HT-29 (cell line): ENCODE data around the gene ZNF688. TPM values are rescaled to one million over a fixed set of nuclear protein-coding genes. Genes with fewer than 3 reads are reported as not detected.
"Not testable (repeated sequence)": the region's sequence is repeated elsewhere in the genome, so short reads cannot be mapped to it uniquely, and the experiment has no call there.

Experiments used
- DNase-seq: peaks from one replicate; pipeline ENCODE4 v3.0.0-alpha.2; 2015; ENCODE audit warnings: low spot score
- total RNA-seq: library from RNA; depleted of rRNA; stranded (reverse); fragments of >200 nt; shearing (Covaris generic); gene quantifications from 2 replicates; pipeline ENCODE4 v1.2.3, GENCODE V29; 2014

Gene ZNF688
- total RNA-seq, 1 experiment from 2014 or later = 7.5 TPM

DNA sequence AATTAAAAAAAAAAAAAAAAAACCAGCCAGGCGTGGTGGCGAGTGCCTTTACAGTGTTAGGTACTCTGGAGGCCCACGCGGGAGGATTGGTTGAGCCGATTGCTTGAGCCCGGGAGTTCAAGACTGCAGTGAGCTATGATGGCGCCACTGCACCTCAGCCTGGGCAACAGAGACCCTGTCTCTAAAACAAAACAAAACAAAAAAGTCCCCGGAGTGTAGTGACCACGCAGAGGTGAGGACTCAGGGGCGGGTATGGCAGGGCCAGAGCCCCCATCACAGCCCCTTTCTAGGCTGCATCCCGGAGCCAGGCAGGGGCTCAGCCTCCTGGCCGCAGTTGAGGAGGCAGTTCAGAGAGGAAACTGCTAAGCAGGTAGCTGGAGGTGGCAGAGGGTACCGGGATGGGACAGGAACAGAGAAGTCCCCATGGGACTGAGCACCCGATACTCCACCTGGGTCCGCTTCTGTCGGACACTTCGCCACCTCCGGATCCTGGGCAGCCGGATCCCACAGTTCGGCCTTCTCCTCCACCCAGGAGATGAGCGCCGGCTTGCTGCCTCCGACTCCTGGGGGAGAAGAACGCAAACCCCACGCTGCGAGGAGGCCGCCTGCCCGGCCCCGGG is 37.7 kb downstream of the ZNF688 start:
- no peak for DNase-seq

DNA sequence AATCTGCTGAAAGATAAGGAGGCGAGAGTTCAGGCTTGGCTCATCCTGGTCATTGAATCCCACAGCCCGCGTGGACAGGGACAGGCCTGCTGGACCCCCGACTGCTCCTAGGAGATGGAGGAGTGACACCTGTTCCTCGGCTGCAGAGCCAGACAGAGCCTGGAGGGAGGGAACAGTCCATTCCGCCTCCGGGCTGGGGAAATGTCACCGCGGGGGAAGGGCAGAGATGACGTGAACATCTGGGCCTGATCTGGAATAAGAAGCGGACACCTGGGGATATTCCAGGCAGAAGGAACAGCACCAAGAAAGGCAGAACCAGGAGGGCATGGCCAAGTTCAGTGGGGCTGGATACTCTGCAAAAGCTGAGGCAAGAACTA is 38.4 kb downstream of the ZNF688 start:
- no peak for DNase-seq

DNA sequence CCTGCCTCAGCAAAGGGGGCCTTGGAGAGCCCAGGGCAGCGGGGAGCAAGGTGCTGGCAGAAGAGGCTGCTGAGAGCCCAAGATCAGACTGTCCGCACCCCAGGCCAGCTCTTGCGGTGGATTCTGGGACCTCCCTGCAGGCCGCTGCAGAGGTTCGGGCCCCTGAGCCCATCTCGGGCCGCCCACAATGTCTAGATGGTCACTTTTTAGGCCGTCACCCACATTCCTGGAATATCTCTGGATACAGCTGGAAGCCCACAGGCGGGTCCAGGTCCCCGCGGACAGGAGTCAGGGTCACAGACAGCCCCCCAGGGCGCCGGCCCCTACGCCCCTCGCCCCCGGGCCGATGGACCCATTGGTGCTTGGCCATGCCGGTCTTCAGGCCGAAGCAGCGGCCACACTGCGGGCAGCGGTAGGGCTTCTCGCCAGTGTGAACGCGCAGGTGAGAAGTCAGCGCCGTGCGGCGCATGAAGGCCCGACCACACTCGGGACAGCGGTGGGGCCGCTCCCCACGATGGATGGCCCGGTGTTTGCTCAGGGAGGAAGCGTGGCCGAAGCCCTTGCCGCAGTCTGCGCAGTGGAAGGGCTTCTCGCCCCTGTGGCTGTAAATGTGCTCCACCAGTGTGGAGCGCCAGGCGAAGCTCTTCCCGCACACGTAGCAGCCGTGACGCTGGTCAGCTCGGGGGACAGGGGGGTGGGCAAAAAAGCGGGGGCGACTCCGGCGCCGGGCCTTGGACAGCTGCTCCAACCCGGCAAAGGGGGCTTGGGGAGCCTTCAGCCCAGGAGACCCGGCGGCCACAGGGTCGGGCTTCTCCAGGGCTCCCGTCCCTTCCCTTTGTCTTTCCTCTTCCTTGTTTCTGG is 39.0 kb downstream of the ZNF688 start:
- no peak for DNase-seq

DNA sequence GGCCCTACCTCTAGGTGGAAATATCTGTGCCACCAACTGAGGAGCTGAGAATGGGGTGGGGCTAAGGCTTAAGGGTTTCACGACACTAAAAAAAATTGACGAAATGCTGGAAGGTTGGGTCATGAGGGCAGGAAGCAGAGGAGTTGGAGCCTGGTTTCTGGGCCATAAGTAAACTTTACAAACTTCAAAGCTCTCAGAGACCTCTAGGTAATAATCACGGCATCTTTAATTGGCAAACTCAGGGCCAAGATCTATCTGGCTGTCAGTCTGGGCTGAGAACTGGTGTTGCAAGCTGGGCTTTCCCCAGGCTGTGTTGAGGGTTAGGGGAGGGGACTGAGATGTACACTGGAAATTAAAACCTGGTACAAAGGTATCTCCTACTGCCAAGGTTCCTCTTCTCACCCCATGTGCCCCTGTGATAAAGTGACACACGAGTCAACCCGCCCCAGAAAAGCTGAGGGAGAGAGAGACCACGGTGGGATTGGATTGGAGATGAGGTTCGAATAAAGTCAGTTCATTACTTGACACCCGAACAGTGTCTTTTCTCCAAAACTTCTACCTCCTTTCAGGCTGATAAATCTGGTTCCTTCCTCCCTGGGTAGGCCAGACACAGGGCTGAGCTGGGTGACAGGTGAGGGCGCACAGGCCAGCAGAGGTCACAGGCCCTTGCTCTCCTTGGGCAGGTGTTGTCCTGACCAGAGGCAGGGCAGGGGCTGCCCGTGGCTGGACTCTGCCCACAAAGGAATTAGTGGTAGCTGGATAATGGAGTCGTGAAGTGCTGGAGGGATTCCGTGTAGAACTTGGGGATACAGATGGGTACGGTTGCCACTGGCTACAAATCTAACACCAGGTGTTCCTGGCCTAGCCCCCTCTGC is 41.1 kb downstream of the ZNF688 start:
- DNase-seq = no peak

DNA sequence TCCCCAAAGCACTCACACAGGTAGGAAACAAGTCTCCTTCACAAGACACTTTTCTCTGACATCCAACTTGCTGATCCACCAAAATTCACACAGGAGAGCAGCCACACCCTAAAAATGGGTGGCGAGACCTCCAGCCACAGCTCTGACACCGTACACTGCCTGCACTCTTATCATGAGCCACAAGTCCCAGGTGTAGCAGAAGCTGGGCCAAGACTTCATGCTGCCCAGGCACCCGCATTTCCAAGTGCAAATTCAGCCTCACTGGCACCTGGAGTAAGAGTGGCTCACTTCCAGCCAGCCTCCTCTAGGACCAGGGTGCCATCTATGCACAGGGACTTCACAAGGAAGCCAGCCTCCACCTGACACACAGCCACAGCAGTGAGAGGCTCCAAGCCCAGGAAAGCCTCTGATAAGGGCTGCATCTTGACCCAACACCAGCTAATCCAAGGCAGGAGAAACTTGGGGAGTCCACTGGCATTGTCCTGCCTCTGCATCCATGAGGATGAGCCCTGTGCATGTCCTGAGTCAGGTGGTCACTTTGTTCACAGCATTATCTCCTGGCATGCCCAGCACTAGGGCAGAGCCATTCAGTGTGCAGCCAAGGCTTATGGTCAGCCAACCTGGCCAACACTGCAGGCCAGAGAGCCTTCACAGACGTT is 42.6 kb downstream of the ZNF688 start:
- no peak for DNase-seq

DNA sequence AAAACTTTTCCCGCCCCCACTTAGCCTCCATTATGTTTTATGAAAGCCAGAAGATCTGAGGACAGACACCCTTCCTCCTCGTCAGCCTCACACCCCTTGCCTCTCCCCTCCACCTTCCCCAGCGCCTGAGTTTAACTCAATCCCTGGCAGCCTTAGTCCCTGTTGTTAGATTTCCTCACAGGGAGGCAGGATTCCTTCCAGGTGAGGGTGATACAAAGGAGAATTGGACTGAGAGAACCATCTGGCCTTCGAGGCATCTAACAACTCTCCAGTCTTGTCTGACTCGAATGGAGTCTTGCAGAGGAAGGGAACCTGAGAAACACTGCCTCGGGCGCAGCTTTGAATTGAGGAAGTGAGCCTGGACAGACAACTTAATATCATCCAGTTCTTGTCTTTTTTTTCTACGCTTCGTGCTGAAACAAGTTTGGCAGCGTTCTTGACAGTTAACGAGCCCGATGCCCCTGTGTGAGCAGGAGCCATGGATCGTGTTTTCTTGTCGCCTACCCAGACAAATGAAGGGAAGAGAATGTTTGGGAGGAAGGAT is 43.8 kb downstream of the ZNF688 start:
- DNase-seq = peak; percentile 67

DNA sequence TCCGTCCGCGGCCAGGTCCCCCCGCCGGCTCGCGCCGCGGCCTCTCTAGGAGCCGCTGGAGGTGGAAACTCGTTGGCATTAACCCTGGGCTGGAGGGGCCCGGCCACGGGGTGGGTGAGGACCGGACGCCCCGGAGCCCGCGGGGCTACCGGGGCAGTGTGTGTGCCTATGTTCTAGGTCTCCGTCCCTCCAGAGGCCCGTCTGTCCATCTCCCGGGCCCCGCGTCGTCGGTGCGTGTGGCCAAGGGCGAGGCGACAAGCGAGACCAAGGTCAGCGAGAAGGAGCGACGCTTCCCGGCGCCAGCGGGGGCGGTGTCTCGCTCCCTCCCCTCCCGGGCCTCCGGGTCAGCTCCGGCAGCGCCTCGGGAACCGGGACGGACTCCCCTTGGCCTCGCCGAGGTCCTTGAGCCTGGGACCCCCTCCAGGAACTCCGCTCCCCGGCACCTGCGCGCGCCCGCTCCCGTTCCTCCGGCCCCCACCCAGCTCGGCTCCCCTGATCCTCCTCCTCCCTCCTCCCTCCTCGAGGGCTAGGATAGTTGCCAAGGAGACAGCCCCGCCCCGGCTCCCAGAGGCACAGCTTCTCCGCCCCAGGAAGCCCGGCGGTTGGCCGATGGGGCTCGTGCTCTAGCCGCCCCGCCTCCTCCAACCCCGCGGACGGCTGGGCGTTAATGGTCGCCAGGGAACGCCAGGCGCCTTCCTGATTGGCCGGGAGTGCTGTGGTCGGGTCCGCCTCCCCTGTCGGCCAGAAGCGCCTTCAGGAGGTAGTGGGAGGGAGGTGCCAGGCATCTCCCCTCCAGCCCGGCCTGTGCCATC is 44.5 kb downstream of the ZNF688 start:
- DNase-seq = peak; percentile 99

DNA sequence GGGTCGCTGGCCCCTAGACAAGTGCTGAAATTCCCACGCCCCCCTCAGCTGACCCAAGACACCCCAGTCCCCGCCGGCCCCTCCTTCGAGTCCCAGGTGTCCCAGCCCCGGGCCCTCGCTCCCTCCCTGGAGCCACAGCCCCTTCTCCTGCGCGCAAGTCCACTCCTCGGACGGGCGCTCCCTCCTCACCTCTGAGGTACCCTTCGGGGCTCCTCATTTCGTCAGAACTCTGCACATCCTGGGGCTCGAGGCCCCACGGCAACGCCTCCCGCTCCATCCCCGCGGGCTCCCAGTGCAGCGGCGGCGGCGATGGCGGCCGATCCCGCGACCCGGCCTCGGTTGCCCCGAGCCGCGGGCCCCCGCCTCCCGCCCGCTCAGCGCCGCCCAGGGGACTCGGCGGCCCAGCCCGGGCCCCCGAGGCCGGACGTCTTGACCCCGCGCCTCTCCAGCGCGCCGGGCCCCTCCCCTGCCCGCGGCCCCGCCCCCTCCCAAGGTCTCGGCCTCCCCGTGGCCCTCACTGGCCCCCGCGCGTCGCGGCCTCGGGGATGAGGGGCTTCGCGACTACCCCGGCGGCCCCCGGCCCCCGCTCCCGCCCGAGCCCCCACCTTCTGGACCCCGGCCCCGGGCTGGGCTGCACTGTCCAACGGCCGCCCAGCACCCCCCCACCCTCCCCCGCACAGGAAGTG is 45.2 kb downstream of the ZNF688 start, which contains the start of gene ZNF768:
Gene ZNF768 (minus strand): TSS at position 430 of the 686 bp plus-strand sequence. CDS start 153 bp downstream, at position 277.
- DNase-seq = no peak

DNA sequence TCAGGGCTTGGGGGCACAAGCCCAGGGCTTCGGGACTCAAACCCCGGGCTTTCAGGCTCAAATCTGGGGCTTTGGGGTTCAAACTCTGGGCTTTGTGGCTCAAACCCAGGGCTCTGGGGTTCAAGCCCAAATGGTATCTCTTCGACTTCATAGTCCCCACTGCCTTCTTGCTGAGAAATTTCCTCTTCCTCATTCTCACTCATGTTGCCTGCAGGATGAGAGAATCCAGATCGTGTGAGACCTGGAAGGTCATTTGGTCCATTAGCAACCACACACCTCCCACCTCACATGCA is 45.7 kb downstream of the ZNF688 start:
- DNase-seq = no peak

DNA sequence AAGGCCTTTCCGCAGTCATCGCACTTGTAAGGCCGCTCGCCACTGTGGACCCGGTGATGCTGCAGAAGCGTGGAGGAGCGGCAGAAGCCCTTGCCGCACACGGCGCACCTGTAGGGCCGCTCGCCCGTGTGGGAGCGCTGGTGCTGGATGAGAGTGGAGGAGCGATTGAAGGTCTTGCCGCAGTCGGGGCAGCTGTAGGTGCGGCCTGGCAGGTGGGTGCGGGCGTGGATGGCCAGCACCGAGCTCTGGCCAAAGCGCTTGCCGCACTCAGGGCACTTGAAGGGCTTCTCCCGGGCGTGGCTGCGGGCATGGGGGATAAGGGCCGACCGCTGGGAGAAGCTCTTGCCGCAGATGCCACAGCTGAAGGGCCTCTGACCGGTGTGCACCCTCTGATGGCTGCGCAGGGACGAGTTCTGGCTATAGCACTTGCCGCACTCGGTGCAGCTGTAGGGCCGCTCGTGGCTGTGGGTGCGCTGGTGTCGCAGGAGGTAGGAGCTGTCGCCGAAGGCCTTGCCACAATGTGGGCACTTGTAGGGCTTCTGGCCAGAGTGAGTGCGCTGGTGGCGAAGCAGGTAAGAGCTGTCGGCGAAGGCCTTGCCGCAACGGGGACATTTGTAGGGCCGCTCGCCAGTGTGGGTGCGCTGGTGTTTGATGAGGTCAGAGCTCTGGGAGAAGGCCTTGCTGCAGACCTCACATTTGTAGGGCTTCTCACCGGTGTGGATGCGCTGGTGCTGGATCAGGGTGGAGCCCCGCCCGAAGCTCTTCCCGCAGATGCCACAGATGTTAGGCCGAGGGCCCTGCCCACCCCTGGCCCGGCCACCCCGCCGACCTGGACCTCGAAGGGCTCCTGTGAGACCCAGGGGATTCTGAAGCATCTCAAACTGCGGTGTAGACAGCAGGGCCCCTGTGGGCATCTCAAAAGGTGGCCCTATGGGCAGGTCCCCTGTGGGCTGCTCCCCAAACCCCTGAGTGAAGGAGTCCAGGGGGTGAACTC is 46.6 kb downstream of the ZNF688 start:
- DNase-seq = no peak

DNA sequence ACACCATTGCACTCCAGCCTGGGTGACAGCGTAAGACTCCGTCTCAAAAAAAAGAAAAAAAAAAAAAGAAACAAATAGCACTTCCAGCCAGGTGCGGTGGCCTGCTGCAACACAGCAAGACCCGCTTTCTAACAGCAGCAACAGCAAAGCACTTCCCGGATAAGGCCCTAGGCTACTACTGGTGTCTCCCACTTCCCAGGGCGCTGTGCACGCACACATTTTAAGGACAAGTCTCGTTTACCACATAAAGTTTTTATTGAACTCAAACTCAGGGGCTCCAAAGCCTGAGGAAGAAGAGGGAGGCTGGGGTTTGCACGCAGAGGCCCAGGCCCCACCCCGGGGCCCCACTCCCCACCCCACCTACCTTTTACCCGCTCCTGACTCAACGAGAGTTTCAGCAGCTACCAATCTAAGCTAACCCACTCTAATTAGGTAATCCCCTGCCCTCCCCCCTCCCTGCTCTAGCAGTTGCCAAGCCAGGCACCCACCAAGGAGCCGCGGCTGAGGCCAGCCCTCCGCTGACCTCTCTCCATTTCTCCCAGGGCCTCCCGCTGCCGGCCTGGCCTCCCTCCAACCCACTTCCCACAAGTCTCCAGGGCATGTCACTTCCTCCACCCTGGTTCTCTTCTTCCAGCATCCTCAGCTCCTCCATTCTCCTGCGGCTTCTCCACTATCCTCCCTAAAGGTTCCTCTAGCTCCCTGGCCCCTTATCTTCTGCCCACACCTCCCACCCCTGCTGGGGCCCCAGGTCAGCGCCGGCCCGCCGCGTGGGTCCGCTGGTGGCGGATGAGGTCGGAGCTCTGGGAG is 47.5 kb downstream of the ZNF688 start:
- DNase-seq = no peak

DNA sequence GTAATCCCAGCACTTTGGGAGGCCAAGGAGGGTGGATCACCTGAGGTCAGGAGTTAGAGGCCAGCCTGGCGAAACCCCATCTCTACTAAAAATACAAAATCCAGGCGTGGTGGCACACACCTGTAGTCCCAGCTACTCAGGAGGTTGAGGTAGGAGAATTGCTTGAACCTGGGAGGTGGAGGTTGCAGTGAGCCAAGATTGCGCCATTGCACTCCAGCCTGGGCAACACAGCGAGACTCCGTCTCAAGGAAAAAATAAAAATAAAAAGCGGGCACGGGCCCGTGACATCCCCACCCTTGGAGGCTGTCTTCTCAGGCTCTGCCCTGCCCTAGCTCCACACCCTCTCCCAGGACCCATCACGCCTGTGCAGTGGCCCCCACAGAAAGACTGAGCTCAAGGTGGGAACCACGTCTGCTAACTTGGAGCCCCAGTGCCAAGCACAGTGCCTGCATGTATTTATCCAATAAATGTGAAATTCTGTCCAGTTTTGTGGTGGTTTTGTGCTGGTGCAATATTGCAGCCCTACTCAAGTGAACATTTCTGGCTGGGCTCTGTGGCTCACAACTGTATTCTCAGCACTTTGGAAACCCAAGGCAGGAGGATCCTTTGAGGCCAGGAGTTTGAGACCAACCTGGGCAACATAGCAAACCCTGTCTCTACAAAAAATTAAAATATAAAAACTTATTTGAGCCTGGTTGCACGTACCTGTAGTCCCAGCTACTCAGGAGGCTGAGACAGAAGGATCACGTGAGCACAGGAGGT is 48.6 kb downstream of the ZNF688 start:
- not testable (repeated sequence) for DNase-seq

DNA sequence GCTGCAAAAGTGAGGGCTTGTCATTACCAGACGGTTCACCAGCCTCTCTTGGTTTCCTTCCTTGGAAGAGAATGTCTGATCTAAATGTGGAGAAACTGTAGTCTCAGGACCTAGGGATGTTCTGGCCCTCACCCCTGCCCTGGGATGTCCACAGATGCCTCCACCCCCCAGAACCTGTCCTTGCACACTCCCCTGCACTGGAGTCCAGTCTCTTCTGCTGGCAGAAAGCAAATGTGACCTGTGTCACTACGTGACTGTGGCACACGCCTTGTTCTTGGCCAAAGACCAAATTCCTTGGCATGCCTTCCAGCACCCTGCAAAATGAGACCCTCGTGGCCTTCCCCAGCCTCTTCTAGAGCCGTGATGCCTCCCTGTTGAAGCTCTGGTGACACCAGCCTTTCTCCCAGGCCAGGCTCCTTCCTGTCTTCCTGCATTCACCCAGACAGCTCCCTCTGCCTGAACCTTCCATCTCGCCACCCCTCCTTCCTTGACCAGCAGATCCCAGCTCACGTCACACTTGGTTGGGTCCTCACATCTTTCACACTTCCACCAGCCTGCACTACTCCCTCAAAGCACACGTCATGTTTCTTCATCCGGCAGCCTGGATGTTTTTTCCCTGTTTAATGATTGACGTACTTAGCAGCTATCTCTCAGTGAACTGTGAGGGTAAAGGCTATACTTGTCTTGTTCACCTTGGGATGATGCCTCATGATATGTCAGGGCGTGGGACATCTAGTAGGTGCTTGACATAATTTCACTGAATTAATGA is 49.5 kb downstream of the ZNF688 start:
- peak; percentile 47 for DNase-seq

DNA sequence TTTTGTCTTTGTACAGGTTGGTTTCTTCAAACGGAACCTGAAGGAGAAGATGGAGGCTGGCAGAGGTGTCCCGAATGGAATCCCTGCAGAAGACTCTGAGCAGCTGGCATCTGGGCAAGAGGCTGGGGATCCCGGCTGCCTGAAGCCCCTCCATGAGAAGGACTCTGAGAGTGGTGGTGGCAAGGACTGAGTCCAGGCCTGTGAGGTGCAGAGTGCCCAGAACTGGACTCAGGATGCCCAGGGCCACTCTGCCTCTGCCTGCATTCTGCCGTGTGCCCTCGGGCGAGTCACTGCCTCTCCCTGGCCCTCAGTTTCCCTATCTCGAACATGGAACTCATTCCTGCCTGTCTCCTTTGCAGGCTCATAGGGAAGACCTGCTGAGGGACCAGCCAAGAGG is 50.0 kb downstream of the ZNF688 start:
- DNase-seq = no peak
